Panc1 (cell line): ENCODE results near the gene CHCHD2. TPM values are rescaled to one million over a fixed set of nuclear protein-coding genes. Genes with fewer than 3 reads are reported as not detected.

Experiments
- total RNA-seq: library from RNA; stranded (reverse); gene quantifications from one replicate; pipeline ENCODE4 v1.2.1, GENCODE V29; 2021; ENCODE audit not compliant: unreplicated experiment

The CHCHD2 gene
- total RNA-seq, 1 experiment from 2014 or later: 666 TPM

Other genes starting within 250 kb of the CHCHD2 start
- gene SEPTIN14, start 243.7 kb downstream of the CHCHD2 start, total RNA-seq: not detected
- 5.0 TPM for gene ZNF713, start 219.0 kb downstream of the CHCHD2 start, total RNA-seq
- 28.9 TPM for gene MRPS17, start 154.6 kb downstream of the CHCHD2 start, total RNA-seq
- gene NIPSNAP2, start 141.9 kb downstream of the CHCHD2 start, total RNA-seq: 93.2 TPM
- gene PSPH, start 55.0 kb downstream of the CHCHD2 start, total RNA-seq: 62.3 TPM
- gene CCT6A, start 54.7 kb downstream of the CHCHD2 start, total RNA-seq: 324 TPM
- gene SUMF2, start 42.2 kb downstream of the CHCHD2 start, total RNA-seq: 156 TPM
- gene PHKG1, start 13.5 kb downstream of the CHCHD2 start, total RNA-seq: 0.67 TPM
- not detected for gene NUPR2, start 9.9 kb upstream of the CHCHD2 start, total RNA-seq